Gastrocnemius medialis (tissue), 4 donors: ENCODE results near the gene NEIL1. TPM values are rescaled to one million over a fixed set of nuclear protein-coding genes. Genes with fewer than 3 reads are reported as not detected.
"Not testable (repeated sequence)": the region's sequence is repeated elsewhere in the genome, so short reads cannot be mapped to it uniquely, and the experiment has no call there.

Source experiments
- ATAC-seq, 2 donors: fragments of 150-250 bp; one replicate each; pipeline ENCODE4 v1.9.1; 2016
- DNase-seq, 2 donors: peaks; one replicate each; pipeline ENCODE4 v3.0.0-alpha.2; 2019
- H3K27ac ChIP-seq, 4 donors: fragments of 200-600 bp; sonication (generic); 1 replicate in 1 of 4; 2 replicates in 3 of 4; pipeline ENCODE4 v1.5.1; 2016 to 2018; ENCODE audit warnings: mild to moderate bottlenecking in 2 of 4, moderate library complexity in 1 of 4
- H3K27me3 ChIP-seq, 3 donors: fragments of 200-600 bp; sonication (generic) in 2 of 3; 1 replicate in 1 of 3; 2 replicates in 2 of 3; pipeline versions ENCODE4 v1.5.1 to v1.6.0; 2016 to 2019; ENCODE audit warnings: mild to moderate bottlenecking in 1 of 3, moderate library complexity in 1 of 3
- H3K36me3 ChIP-seq, 2 donors: fragments of 200-600 bp; sonication (generic) in 1 of 2; one replicate each; pipeline ENCODE4 v1.5.1; 2017 to 2018
- H3K4me1 ChIP-seq, 2 donors: fragments of 200-600 bp; sonication (generic) in 1 of 2; one replicate each; pipeline ENCODE4 v1.5.1; 2016 to 2017; ENCODE audit warnings: mild to moderate bottlenecking in 2 of 2
- H3K4me3 ChIP-seq, 4 donors: fragments of 200-600 bp; sonication (generic) in 3 of 4; 1 replicate in 1 of 4; 2 replicates in 3 of 4; pipeline ENCODE4 v1.5.1; 2016 to 2019; ENCODE audit warnings: mild to moderate bottlenecking in 2 of 4
- H3K9me3 ChIP-seq, 3 donors: fragments of 200-600 bp; sonication (generic) in 2 of 3; 1 replicate in 1 of 3; 2 replicates in 2 of 3; pipeline ENCODE4 v1.5.1; 2016 to 2019
- CTCF ChIP-seq, 5 experiments: fragments of 450-650 bp in 3 of 5; fragments of 200-600 bp in 2 of 5; sonication (generic) in 2 of 5; IDR thresholded peaks in 4 of 5; conservative IDR thresholded peaks in 1 of 5; 1 replicate in 4 of 5; 2 replicates in 1 of 5; pipeline ENCODE4 v1.5.1; 2016 to 2019; ENCODE audit warnings: antibody characterized with exemption in 5 of 5, mild to moderate bottlenecking in 3 of 5, moderate library complexity in 3 of 5
- POLR2A ChIP-seq, 2 donors: fragments of 450-650 bp; IDR thresholded peaks; one replicate each; pipeline ENCODE4 v1.6.1; 2017; ENCODE audit warnings: antibody characterized with exemption in 2 of 2, mild to moderate bottlenecking in 2 of 2, moderate library complexity in 2 of 2
- in situ Hi-C, 4 donors: fragments of 200-750 bp; cut with MboI; loops; one replicate each; pipeline versions ENCODE4 v1.15.0 to v1.8.0; 2017; ENCODE audit warnings: low sequenced_read_pairs in 4 of 4
- intact Hi-C: fragments of 100-400 bp; cut with DNase I; formaldehyde crosslinking; loops from one replicate; pipeline ENCODE4 v1.15.1; 2023; ENCODE audit warnings: low total_unique reads
- total RNA-seq, 4 donors: library from RNA; depleted of rRNA; stranded (reverse); fragments of >200 nt; gene quantifications; one replicate each; pipeline versions ENCODE4 v1.1.0 to v1.2.3, GENCODE V29; 2016

The NEIL1 gene
- total RNA-seq, 4 donors from 2014 or later = 3.9 to 11.1 (median 5.1) TPM

- in situ Hi-C loops (no loop called here), intact Hi-C loops (no loop called here)
- TF ChIP-seq CTCF (IDR thresholded peaks at IDR 0.05 in 4 of 5, conservative IDR thresholded peaks at IDR 0.05 in 1 of 5) (no peak), POLR2A (IDR thresholded peaks at IDR 0.05) (no peak)
- no peaks in the 10 kb centered on the region for H3K36me3 ChIP-seq
- H3K27me3 ChIP-seq = no peaks in the 10 kb centered on the region
- peaks cover 4% of the 10 kb centered on the region in 2 donors for H3K4me1 ChIP-seq
- DNase-seq = no peak
- no peak for ATAC-seq
- H3K9me3 ChIP-seq = no peaks in the 10 kb centered on the region
- H3K4me3 ChIP-seq = no peak overlapping the region
- no peak overlapping the region for H3K27ac ChIP-seq
Measured at GRCh38 chr15:75342221-75342620, 4.6 kb upstream of the NEIL1 start.

- H3K27ac ChIP-seq, intact Hi-C loops, ATAC-seq, DNase-seq, H3K4me3 ChIP-seq, in situ Hi-C loops, H3K36me3 ChIP-seq, H3K9me3 ChIP-seq, H3K27me3 ChIP-seq: not testable (repeated sequence)
- H3K4me1 ChIP-seq = peaks cover 7 to 12% of the 10 kb centered on the region in 2 donors
Measured at GRCh38 chr15:75343953-75344352, 2.9 kb upstream of the NEIL1 start.

GRCh38 chr15:75347222-75348033, 589 bp downstream of the NEIL1 start:
- intact Hi-C loops (loop anchor here (1.0 kb wide), 1 partner anchor 12 kb away; no protein-coding TSS in a partner anchor), in situ Hi-C loops (no loop called here)
- Histone ChIP-seq H3K9me3 (no peaks in the 10 kb centered on the region), H3K4me3 (peak overlapping the region; percentile 73 to 95 (median 92)), H3K27ac (peak overlapping the region; percentile 60 to 85 (median 78)), H3K27me3 (no peaks in the 10 kb centered on the region), H3K4me1 (peaks cover 7 to 14% of the 10 kb centered on the region in 2 donors), H3K36me3 (no peaks in the 10 kb centered on the region)
- DNase-seq (peak in 1 of 2 donors; percentile 44), ATAC-seq (peak; percentile 70 to 80)
- TF ChIP-seq POLR2A (IDR thresholded peaks at IDR 0.05) = no peak
- peak in 1 of 5 experiments; percentile 12 for TF ChIP-seq CTCF (IDR thresholded peaks at IDR 0.05 in 4 of 5, conservative IDR thresholded peaks at IDR 0.05 in 1 of 5)

- TF ChIP-seq POLR2A (IDR thresholded peaks at IDR 0.05) = no peak
- TF ChIP-seq CTCF (IDR thresholded peaks at IDR 0.05 in 4 of 5, conservative IDR thresholded peaks at IDR 0.05 in 1 of 5) = no peak
- peak; percentile 8 to 42 for ATAC-seq
- Histone ChIP-seq H3K4me1 (peaks cover 7 to 14% of the 10 kb centered on the region in 2 donors), H3K4me3 (peak overlapping the region; percentile 73 to 95 (median 92)), H3K36me3 (no peaks in the 10 kb centered on the region), H3K27ac (peak overlapping the region; percentile 60 to 85 (median 78)), H3K27me3 (no peaks in the 10 kb centered on the region), H3K9me3 (no peaks in the 10 kb centered on the region)
- DNase-seq = no peak
- intact Hi-C loops = loop anchor here (1.0 kb wide), 1 partner anchor 13 kb away; no protein-coding TSS in a partner anchor
- in situ Hi-C loops = no loop called here
Measured at GRCh38 chr15:75348034-75348561, 1.3 kb downstream of the NEIL1 start.
